Measurements from ENCODE around the gene ZNF217. TPM values are rescaled to one million over a fixed set of nuclear protein-coding genes. Genes with fewer than 3 reads are reported as not detected.
A peak's percentile ranks its signal among the peaks of the same experiment; 100 is the strongest.

The ZNF217 gene
- total and polyA plus RNA-seq, 2 of the 8 experiments (the other 6 are each of a cell fraction or from before 2014, with no cell fraction given) = 15.3 to 87.9 TPM

- peak; percentile 98 to 99 for TF ChIP-seq RAD21 (IDR thresholded peaks at IDR 0.05 in 1 of 2, conservative IDR thresholded peaks at IDR 0.05 in 1 of 2; ENCODE audit: low read depth in 2 of 2, low read length in 2 of 2)
- TF ChIP-seq ASH2L (IDR thresholded peaks at IDR 0.05; ENCODE audit: low read length) = no peak
- no peak for TF ChIP-seq KDM1A (IDR thresholded peaks at IDR 0.05; ENCODE audit: borderline replicate concordance, low read length)
- no peak for TF ChIP-seq RFX5 (IDR thresholded peaks at IDR 0.05; ENCODE audit: borderline replicate concordance, low read depth, low read length)
- TF ChIP-seq CTCF (IDR thresholded peaks at IDR 0.05; ENCODE audit: control extremely low read depth in 1 of 3, insufficient read depth in 1 of 3, low read depth in 1 of 3, low read length in 3 of 3) = peak in 2 of 3 experiments; percentile 81 to 86; a peak in 3 of 4 replicates
Observed at GRCh38 chr20:53547664-53548239, 45.9 kb downstream of the ZNF217 start (continued).

All from H1 (cell line).